Stimulated activated CD8-positive, alpha-beta memory T cell treated with anti-CD3 and anti-CD28 coated beads, Interleukin-2, amount 100 ng/mL, for 1 hour (primary cell): ENCODE data around the gene SAMD4A.
"Not testable (repeated sequence)": the region's sequence is repeated elsewhere in the genome, so short reads cannot be mapped to it uniquely, and the experiment has no call there.

Source experiments
- DNase-seq, 2 donors: peaks; one replicate each; pipeline ENCODE4 v3.0.0-alpha.2; 2020; ENCODE audit warnings: low read depth in 2 of 2

Gene SAMD4A

DNA sequence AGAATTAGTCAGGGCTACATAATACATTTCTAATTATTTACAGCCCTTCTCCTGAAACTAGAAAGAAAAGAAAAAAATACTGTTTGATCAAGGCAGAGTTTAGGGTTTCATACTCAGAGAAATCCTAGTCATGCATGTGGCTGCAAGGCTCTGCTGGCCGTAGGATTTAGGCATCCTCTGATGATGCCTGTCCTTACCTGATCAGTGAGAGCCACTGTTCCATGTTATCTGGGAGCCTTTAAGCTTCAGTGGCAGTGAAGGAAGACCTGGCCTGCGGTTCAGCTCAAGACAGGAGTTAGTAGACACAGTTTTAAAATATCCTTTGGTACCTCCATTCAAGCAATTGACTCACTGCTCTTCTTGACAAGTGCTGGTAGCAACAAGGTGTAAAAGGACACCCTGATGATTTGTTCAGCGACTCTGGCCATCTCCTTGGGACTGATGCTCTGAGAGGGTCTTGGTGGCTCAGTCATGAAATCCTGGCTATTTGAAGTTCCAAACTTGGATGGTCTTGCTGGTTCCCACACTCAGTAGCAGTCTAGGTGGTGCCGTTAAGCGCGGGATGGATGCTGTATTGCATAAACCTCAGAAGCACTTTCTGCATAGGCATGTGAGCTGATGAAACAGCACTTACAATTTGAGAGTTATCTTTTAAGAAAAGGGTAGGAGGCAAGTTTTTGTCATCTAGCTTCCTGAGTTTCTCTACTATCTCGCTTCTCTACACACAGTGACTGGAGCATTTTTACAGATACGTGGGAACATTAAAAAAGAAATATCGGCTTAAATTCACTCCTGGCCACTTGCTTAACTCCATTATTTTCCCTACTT, 162.0 kb downstream of the SAMD4A start:
- no peak for DNase-seq

DNA sequence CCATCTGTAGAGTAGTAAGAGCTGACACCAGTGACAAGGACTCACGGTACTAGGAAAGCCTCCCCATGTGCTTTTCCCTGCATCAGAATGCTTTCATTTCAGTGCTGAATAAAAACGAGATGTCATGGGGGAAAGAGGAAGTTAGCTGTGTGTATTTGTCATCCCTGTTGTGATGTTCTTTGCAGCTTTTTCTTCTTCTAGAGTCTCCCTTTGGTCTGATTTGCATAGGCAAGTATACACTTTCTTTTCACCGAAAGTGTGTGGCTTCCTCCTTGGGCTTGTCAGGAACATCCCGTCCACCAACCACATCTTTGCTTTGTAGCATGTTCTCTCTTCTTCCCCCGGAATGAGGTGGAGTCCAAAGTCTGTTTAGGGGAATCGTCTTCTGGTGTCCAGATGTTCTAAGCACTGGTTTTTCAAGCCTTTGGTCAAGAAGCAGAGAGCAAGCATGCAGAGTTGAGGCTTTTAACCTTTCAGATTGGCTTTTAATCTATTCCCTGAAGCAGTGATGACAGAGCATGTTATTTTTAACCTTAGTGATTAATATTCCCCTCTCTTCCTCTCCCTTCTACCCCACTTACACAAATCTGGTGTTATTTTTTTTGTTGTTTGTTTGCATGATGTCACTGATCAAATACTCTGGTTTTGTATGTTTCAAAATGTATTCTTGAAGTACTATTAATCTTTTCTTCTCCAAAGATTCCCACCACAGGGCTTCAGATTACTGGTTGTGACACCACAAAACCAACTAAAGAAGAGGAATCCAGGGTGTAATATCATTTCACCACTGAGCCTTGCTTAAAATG, 163.4 kb downstream of the SAMD4A start:
- DNase-seq: no peak

DNA sequence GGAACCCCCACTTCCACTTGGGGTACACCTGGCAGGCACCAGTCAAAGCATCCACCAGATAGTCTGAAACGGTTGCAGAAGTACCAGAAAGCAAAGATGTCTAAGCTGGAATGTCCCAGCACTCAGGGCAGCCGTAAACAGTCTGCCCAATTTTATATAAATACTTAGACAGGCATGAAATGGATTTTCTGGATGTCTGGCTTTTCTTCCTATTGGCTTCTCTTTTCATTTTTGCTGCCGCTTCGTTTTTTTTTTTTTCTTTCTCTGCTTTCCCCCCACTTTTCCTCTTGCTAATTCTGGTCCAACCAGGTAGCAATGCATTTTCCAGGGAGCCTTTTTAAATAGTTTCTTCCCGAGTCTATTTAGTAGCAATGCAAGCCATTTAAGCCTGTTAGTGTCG, 168.0 kb downstream of the SAMD4A start:
- no peak for DNase-seq

DNA sequence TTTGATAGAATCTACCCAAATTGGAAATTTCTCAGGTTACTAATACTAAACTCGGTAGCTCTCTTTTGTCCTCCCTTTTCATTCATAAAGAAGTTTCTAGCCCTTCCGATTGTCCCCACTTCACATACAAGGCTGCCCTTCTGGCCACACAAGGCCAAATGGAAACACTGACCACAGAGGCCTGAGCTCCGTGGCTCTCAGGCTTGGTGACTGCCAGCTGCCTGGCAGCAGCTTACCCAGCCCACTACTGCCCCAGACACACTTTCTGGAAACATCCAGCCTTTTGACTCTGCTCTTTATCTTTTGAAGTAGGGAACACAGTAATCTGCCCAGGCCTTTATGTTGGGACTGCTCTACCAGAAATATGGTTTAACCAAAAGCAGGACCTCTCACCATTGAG, 168.5 kb downstream of the SAMD4A start:
- DNase-seq: no peak

DNA sequence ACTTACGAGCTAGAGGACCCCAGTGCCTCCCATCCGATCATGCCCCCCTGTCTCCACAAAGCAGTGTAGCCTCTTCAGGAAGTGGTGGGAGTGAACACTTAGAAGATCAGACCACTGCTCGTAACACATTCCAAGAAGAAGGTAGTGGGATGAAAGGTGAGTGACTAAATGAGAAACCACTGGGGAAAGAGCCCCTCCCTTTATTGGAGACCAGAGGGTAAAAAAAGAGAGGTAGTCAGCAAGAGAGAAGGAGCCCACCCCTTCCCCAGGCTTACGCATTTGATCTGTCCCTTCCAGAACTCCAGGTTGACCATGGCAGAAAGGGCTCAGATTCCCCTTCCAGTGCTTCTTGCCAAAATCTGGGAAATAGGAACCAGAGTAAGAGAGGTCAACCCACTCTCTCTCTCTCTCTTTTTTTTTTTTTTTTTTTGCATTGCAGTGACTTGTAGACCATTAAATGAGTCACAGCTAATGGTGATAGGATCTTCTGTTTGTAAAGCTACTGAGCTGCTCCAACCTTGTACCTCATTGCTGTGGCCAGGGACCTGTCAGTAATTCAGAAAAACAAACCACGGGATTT, 170.3 kb downstream of the SAMD4A start:
- no peak for DNase-seq

DNA sequence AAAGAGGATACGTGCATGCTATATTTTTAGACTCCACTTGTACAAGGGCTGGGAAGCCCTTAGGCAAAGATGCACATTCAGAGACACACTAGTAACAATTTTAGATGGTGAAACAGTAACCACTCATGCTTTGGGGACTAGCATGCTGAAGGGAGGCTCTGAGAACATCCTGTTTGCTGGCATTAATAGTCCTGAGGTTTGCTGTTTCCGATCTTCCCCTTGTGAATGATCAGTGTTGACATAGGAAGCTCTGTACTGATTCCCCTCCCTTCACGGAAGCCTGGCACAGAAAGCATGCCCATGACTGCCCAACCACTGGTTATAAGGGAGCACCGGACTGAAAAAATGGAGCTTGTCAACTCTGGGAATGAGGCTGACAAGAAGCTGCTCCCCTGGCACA, 171.1 kb downstream of the SAMD4A start:
- no peak for DNase-seq

DNA sequence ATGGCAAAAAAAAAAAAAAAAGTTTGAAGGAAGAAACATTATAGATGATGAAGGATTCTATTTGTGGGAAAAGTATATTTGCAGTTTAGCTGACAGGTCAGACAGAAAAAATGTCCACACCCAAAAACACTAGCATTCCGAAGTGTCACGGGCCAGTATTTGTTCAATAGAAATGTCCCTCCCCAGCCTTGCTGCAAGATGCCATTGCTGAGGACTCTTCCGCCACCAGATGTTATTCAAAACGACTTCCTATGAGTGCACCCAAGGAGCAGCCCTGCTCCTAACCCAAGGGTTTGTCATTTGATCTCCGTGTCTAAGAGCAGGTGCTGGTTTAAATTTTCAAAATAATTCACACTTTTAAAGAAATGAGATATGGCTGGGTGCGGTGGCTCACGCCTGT, 172.6 kb downstream of the SAMD4A start:
- DNase-seq: no peak

DNA sequence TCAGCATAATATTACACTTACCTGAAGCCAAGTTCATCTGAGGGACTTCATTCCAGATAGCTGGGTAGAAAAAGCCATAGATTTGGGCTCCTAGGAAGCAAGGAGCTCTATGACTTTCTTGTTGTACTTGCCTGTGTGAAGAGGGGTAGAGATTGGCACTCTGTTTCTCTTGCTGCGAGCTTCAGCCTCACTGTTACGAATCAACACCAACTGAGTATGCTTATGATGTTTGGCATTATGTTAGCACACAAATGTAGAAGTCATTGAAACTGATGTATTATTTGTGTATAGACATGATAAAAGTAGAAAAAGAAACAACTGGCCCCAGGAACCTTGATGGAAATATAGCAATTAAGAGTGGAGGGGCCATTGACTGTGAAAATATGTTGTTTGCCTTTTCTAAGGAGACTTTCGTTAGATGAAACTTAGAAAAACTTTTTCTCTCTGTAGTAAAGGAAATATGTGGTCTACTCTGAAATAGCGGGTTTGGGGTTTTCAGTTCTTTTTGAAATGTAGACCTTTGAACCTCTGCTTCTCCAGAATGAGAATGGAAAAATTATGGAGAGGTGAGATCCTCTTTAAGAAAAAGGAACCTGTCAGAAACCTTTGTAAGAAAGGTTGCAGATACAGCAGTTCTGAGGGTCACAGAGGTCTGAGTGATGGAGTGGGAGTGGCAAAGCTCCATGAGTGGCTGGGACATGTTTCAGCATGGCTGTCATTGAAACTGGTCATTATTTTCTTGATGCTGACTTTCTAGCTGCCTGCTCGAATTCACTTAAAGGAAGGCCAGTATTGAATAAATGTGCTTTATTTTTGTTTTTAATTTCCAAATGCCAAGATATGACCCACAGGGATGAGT, 175.8 kb downstream of the SAMD4A start:
- no peak for DNase-seq

DNA sequence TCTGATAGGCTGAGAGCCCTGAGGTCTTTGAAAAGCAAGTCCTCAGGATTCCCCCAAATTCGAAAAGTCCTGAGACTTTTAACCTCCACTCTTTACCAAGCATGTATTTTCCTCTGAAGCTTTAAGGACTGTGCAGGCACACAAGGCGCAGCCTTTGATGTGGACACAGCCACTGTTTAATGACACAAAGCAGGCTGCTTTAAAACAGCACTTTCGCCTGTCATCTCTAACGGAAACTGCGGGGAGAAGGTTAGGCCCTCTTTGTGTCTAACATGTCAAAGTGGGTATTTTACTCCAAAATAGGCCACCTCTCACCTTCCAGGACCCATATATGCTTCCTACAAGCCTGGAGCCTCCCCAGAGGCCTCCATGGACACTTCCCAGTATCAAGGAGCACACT, 176.5 kb downstream of the SAMD4A start:
- DNase-seq: no peak

DNA sequence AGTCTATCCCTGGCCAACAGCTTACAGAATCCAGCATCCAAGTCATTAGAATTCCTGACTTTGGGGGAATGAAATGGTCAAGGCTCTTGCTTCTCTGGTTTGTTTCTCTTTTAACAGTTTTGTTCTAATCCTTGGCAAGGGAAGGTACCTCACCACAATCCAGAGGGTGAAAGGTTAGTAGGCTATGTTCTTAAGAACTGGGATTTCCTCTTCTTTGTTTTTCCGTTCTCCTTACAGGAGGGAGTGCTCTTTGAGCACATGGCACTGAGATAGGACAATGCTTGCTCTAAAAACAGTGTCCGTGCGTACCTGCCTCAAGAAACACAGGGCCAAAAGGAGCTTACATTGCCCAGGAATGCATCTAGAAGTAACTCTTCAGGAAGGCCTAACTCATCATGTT, 179.1 kb downstream of the SAMD4A start:
- no peak for DNase-seq

DNA sequence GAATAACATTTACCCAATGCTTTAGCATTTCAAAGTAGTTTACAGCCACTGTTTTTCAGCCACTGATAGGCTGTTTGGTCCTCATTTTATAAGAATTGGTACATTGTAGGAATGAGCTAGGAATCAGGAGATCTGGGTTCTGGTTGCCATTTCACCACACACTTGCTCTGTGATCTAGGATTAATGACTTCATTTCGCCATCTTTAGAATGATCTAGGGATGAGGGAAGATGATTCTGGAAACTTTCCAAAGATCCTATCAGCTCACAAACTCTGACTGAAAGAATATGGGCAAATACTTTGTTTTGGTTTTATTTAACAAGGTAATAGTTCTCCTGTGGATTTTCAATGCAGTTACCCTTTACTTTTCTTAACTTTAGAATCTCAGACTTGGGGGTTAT, 180.7 kb downstream of the SAMD4A start:
- DNase-seq: no peak

DNA sequence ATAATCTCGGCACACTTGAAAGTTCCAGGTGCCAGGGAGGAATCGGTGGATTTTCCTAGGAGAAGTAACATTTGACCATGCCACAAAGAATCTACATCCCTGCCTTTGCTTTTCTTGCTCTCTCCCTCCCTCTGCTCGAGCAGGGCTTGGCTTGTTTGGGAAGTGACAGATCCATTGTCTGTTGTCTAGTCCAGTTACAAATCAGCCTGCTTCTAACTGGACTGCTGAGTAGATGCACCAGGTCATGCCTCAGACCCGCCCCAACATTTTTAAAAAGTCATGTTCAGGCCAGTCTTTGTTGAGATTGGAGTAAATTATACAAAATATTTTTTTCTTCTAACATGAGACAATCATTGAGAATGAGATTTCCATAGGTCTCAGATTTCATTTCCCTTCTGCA, 182.3 kb downstream of the SAMD4A start:
- no peak for DNase-seq

DNA sequence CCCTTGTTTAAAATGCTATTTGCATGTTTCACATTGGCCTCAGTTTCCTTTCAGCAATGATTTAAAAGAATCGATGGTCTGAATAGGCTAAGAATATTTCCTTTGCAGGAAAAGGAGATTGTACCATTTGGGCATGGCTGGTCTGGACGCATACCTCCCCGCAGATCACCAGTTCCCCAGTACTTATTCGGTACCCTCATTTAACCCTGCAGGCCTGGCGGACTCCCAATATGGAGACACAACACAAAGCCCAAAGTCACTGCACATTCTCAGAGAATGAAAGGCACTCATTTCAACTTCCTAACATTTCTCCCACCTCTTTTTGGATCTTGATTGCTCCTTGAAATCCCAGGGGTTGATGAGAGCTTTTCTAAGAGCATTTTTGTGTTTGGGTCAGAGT, 182.8 kb downstream of the SAMD4A start:
- DNase-seq: no peak

DNA sequence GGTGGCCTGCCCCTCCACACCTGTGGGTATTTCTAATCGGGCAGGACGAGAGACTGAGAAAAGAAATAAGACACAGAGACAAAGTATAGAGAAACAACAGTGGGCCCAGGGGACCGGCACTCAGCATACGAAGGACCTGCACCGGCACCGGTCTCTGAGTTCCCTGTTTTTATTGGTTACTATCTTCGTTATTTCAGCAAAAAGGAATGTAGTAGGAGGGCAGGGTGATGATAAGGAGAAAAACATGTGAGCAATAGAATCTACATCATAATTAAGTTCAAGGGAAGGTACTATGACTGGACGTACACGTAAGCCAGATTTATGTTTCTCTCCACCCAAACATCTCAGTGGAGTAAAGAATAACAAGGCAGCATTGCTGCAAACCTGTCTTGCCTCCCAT, 185.7 kb downstream of the SAMD4A start:
- not testable (repeated sequence) for DNase-seq

DNA sequence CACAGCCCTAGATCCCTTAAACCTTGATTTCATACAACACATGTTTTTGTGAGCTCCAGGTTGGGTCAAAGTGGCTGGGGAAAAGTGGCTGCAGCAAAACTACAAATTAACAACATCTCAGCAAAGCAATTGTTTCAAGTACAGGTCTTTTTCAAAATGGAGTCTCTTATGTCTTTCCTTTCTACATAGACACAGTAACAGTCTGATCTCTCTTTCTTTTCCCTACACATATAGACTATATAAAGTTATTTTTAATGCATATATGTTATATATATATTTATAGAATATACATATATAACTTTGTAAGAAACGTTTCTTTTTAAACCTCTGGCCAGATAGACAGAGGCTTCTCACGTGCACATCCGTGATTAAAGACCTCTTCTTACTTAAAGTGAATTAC, 186.5 kb downstream of the SAMD4A start:
- DNase-seq: not testable (repeated sequence)

DNA sequence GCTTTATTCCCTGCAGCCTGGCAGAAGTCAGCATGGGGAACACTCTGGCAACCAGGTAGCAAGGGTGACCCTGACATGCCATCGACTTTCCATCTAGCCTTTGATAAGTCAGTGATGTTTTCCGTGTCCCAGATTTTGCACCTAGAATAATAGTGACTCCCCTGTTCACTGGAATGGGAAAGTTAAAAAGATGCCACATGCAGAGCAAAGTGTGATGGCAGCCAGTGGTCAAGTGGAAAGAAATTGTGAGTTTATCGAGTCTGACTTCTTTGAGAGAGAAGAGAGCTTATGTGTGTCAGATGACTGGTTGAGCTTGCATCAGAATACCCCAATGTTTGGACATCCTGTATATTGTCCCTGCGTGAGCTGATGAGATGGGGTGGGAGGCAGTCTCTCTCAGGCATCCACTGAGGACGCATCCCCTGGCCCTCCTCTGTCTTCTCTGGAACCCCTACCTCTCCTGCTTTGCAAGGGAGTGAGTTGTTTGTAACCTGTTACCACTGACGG, 187.2 kb downstream of the SAMD4A start:
- no peak for DNase-seq

DNA sequence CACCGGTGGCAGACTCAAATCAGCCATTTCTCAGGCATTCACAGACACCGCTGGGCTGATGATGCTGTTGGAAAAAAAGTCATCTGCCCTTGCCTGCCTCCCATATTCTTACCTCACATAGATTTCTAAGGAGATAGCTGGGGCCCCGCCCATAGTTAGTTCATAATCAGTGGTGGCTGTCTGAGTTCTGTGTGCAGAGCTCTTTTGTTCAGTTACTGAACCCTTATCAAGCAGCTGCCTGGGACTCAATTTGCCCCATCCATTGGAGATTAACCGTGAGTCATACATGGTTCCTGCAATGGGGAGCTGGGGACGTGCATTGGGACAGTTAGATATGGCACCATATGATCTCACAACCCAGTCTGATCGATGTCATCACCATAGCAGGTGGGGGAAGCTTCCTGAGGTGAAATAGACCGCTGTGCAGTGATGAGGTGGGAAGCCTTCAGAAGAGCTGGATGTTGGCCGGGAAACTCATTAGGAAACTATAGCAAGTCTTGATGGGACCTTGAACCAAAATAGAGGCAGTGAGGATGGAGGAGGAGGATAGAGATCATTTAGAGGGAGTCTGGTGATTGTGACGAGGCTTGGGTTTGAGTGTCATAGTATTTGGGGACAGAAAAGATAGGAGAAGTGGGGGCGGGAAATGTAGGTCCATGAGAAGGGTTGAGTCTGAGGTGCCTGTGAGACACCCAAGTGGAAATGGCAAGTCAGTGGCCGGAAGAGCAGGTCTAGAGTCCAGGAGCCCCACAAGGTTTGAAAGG, 187.9 kb downstream of the SAMD4A start:
- no peak for DNase-seq

DNA sequence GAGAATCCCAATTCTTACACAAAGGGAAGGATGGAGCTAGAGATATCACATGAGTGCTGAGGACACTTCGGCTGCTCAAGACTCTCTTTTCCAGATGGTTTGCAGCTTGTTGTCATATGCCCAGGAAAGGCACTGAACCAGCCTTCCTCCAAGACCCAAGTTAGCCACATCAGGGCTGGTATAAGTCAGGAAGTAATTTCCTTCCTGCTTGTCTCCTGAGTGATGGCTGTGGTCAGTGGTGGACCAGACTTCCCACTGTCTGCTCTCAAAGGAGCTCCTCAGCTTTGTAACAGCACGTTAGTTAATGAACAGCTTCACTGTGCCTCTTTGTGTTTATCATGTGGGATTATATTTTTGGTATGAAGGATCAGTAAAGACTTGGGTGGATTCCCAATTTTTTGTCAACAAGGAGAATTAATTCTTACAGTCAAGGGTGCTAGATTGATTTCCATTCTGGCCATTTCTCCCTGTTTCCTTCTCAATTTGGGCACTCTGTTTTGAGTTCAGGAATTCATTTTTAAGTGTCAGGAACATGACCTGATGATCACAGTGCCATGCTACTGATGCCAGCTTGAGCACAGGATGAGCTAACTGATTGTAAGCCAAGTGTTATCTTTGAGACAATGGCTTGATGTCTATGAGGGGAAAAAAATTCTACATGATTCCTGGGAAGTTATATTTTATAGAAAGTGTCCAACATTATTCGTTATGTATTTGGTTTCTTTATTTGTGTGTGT, 189.9 kb downstream of the SAMD4A start:
- DNase-seq: no peak

DNA sequence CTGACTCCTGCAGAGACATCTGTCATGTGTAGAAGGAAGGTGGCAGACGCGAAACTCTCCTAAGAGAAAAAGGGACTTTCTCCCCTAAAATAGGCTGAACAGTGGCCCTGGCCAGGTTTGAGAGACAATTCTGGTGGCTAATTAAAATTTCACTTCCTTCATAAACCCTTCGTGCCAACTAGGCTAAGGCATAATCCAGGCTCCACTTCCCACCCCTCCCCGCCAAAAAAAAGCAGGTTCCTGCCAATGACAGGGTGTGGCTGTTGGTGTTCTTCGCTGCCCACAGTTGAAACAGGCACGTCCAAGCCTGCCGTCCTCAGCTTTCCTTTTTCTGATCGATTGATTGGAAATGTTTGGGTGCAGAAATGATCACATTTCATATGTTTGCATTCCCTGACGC, 191.1 kb downstream of the SAMD4A start:
- no peak for DNase-seq

DNA sequence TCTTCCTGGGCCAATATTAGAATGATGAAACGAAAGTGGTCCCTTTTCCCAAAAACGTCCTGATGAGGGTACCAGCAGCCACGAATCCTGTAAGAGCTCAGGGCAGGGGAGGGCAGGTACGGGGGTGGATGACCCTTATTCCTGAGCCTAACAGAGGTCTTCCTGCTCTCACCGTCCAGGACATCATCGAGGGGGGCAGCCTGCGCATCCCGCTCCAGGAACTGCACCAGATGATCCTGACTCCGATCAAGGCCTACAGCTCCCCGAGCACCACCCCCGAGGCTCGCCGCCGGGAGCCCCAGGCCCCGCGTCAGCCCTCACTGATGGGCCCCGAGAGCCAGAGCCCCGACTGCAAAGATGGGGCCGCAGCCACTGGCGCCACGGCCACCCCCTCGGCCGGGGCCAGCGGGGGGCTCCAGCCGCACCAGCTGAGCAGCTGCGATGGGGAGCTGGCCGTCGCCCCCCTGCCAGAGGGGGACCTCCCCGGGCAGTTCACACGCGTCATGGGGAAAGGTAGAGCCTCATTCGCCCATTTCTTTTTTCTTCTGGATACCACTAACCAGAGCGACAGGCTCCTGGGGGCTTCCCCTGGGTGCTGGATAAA, 193.2 kb downstream of the SAMD4A start:
- no peak for DNase-seq
